Stomach (tissue), 9 donors: Measurements from ENCODE around the gene RFTN1. TPM values are rescaled to one million over a fixed set of nuclear protein-coding genes. Genes with fewer than 3 reads are reported as not detected.

Experiments used
- DNase-seq, 2 donors: peaks; one replicate each; pipeline versions ENCODE4 v3.0.0 to v3.0.0-alpha.2; 2013 to 2019
- H3K27ac ChIP-seq, 5 donors: fragments of 200-600 bp in 4 of 5; sonication (generic) in 4 of 5; one replicate each; pipeline ENCODE4 v1.5.1; 2013 to 2019; ENCODE audit warnings: mild to moderate bottlenecking in 1 of 5, moderate library complexity in 1 of 5
- H3K27me3 ChIP-seq, 3 donors: fragments of 200-600 bp; sonication (generic); one replicate each; pipeline ENCODE4 v1.5.1; 2017 to 2019; ENCODE audit warnings: mixed run types in 1 of 3
- H3K36me3 ChIP-seq, 4 donors: fragments of 200-600 bp; sonication (generic); 1 replicate in 3 of 4; 2 replicates in 1 of 4; pipeline ENCODE4 v1.5.1; 2016 to 2019
- H3K4me1 ChIP-seq, 4 donors: fragments of 200-600 bp; sonication (generic); one replicate each; pipeline ENCODE4 v1.5.1; 2016 to 2019
- H3K4me3 ChIP-seq, 4 donors: fragments of 200-600 bp; sonication (generic) in 3 of 4; one replicate each; pipeline ENCODE4 v1.5.1; 2016 to 2019; ENCODE audit warnings: mild to moderate bottlenecking in 1 of 4
- H3K9me3 ChIP-seq, 4 donors: fragments of 200-600 bp; sonication (generic); one replicate each; pipeline ENCODE4 v1.5.1; 2016 to 2019
- CTCF ChIP-seq, 7 experiments: fragments of 450-650 bp in 4 of 7; fragments of 200-600 bp in 3 of 7; sonication (generic) in 3 of 7; IDR thresholded peaks; one replicate each; pipeline ENCODE4 v1.5.1; 2016 to 2019; ENCODE audit warnings: antibody characterized with exemption in 7 of 7, control low read depth in 2 of 7, mild to moderate bottlenecking in 1 of 7
- EP300 ChIP-seq: sonication (generic); formaldehyde crosslinking; IDR thresholded peaks from one replicate; pipeline ENCODE4 v1.6.1; 2017; ENCODE audit warnings: antibody characterized with exemption
- POLR2A ChIP-seq, 4 donors: fragments of 450-650 bp; IDR thresholded peaks; one replicate each; pipeline ENCODE4 v1.6.1; 2016; ENCODE audit warnings: antibody characterized with exemption in 4 of 4, control low read depth in 2 of 4, mild to moderate bottlenecking in 1 of 4, moderate library complexity in 1 of 4
- POLR2AphosphoS5 ChIP-seq, 3 donors: sonication (generic); formaldehyde crosslinking; IDR thresholded peaks; one replicate each; pipeline ENCODE4 v1.6.1; 2016; ENCODE audit warnings: antibody characterized with exemption in 3 of 3
- WGBS, 5 donors: extraction: QIAGEN DNeasy Blood & Tissue Kit in 3 of 5; methylation state at CpG; one replicate each; pipeline versions ENCODE4 v1.1.5 to v1.1.7; 2013 to 2018; 5-methylcytosine and 5-hydroxymethylcytosine counted together
- intact Hi-C: fragments of 100-400 bp; cut with DNase I; formaldehyde crosslinking; loops from one replicate; pipeline ENCODE4 v1.15.1; 2023; ENCODE audit warnings: low total_unique reads
- polyA plus RNA-seq, 3 donors: library from polyadenylated mRNA; stranded (reverse); fragments of 200-250 nt; gene quantifications; one replicate each; pipeline ENCODE4 v1.2.3, GENCODE V29; 2013
- total RNA-seq, 5 donors: library from RNA; depleted of rRNA; stranded (reverse); fragments of >200 nt; gene quantifications; one replicate each; pipeline versions ENCODE4 v1.1.0 to v1.2.3, GENCODE V29; 2014 to 2016
- donor health status: healthy with polysubstance abuse.
- donor health status: Bipolar disorder and iron deficiency.
- donor health status: healthy.

RFTN1 gene
- total and polyA plus RNA-seq, 8 donors: 4.6 to 103 (median 18.9) TPM

GRCh38 chr3:16463914-16464313 lies 49.6 kb downstream of the RFTN1 start:
- intact Hi-C loops: no loop called here
- no peaks in the 10 kb centered on the region for H3K27me3 ChIP-seq
- no peak for DNase-seq
- H3K36me3 ChIP-seq: no peaks in the 10 kb centered on the region
- H3K27ac ChIP-seq: no peak overlapping the region
- TF ChIP-seq POLR2A (IDR thresholded peaks at IDR 0.05) (no peak), CTCF (IDR thresholded peaks at IDR 0.05) (no peak), EP300 (no peak), POLR2AphosphoS5 (IDR thresholded peaks at IDR 0.05) (no peak)
- H3K4me3 ChIP-seq: no peak overlapping the region
- no peaks in the 10 kb centered on the region for H3K9me3 ChIP-seq
- peaks cover 0 to 7% (median 3%) of the 10 kb centered on the region in 4 donors for H3K4me1 ChIP-seq
- WGBS, 5 donors: 77 to 92% (median 82%) methylated on average over 5 of the region's 5 CpGs

GRCh38 chr3:16463119-16463518 lies 50.4 kb downstream of the RFTN1 start:
- TF ChIP-seq POLR2AphosphoS5 (IDR thresholded peaks at IDR 0.05) (no peak), CTCF (IDR thresholded peaks at IDR 0.05) (no peak)
- intact Hi-C loops: no loop called here
- WGBS, 5 donors: 81 to 94% (median 82%) methylated on average over 1 of the region's 1 CpG
- DNase-seq: no peak
- H3K36me3 ChIP-seq: no peaks in the 10 kb centered on the region
- H3K4me3 ChIP-seq: no peak overlapping the region
- no peaks in the 10 kb centered on the region for H3K27me3 ChIP-seq
- no peaks in the 10 kb centered on the region for H3K9me3 ChIP-seq
- no peak overlapping the region for H3K27ac ChIP-seq
- peaks cover 0 to 5% (median 2%) of the 10 kb centered on the region in 4 donors for H3K4me1 ChIP-seq

GRCh38 chr3:16462679-16463078 lies 50.8 kb downstream of the RFTN1 start:
- WGBS, 5 donors: 53 to 68% (median 57%) methylated on average over 5 of the region's 5 CpGs
- TF ChIP-seq POLR2A (IDR thresholded peaks at IDR 0.05) (no peak), POLR2AphosphoS5 (IDR thresholded peaks at IDR 0.05) (no peak)
- Histone ChIP-seq H3K27me3 (no peaks in the 10 kb centered on the region), H3K9me3 (peaks cover 0 to 3% (median 0%) of the 10 kb centered on the region in 4 donors), H3K27ac (no peak overlapping the region), H3K4me1 (peaks cover 0 to under 1% (median 0%) of the 10 kb centered on the region in 4 donors), H3K36me3 (no peaks in the 10 kb centered on the region), H3K4me3 (no peak overlapping the region)
- intact Hi-C loops: no loop called here
- no peak for DNase-seq

GRCh38 chr3:16461463-16462245 lies 51.8 kb downstream of the RFTN1 start:
- 71 to 86% (median 81%) methylated on average over 3 of the region's 3 CpGs for WGBS, 5 donors
- DNase-seq: no peak
- H3K36me3 ChIP-seq: no peaks in the 10 kb centered on the region
- H3K4me1 ChIP-seq: peaks cover 0 to 8% (median under 1%) of the 10 kb centered on the region in 4 donors
- no peaks in the 10 kb centered on the region for H3K27me3 ChIP-seq
- H3K9me3 ChIP-seq: peaks cover 0 to 4% (median 0%) of the 10 kb centered on the region in 4 donors
- H3K27ac ChIP-seq: no peak overlapping the region
- intact Hi-C loops: no loop called here
- TF ChIP-seq POLR2A (IDR thresholded peaks at IDR 0.05): no peak
- no peak for TF ChIP-seq EP300
- no peak for TF ChIP-seq POLR2AphosphoS5 (IDR thresholded peaks at IDR 0.05)
- TF ChIP-seq CTCF (IDR thresholded peaks at IDR 0.05): no peak
- no peak overlapping the region for H3K4me3 ChIP-seq

- no peak overlapping the region for H3K4me3 ChIP-seq
- 75 to 94% (median 81%) methylated on average over 4 of the region's 4 CpGs for WGBS, 5 donors
- no peaks in the 10 kb centered on the region for H3K36me3 ChIP-seq
- H3K9me3 ChIP-seq: peaks cover 0 to 4% (median 0%) of the 10 kb centered on the region in 4 donors
- intact Hi-C loops: no loop called here
- H3K27me3 ChIP-seq: no peaks in the 10 kb centered on the region
- no peak for TF ChIP-seq POLR2A (IDR thresholded peaks at IDR 0.05)
- TF ChIP-seq POLR2AphosphoS5 (IDR thresholded peaks at IDR 0.05): no peak
- no peak for TF ChIP-seq CTCF (IDR thresholded peaks at IDR 0.05)
- no peak for TF ChIP-seq EP300
- no peak for DNase-seq
- H3K4me1 ChIP-seq: peaks cover 0 to 11% (median 4%) of the 10 kb centered on the region in 4 donors
- no peak overlapping the region for H3K27ac ChIP-seq
These were observed 52.6 kb downstream of the RFTN1 start for GRCh38 chr3:16460886-16461285.
